Measurements from ENCODE around the gene RGSL1.

Gene RGSL1

DNA sequence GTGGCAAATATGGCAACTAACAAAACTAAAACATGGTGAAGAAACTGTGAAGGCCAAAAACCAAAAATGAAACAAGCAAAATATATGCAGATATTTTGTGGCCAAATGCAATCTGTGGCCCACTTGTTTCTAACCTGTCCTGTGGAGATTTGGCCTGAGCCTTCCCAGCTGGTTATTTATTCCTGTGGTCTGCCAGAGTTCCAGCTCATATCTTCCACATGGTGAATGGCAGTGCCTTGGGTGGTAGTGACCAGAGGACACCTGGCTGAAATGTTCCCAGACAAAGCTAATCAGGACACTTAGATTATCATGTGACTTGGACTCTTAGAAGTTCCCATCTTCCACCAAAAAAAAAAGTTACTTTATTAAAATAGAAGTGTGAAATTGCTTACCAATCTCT is 99.4 kb downstream of the RGSL1 start:
- DNase-seq (ENCODE audit: low read depth), result no peak

DNA sequence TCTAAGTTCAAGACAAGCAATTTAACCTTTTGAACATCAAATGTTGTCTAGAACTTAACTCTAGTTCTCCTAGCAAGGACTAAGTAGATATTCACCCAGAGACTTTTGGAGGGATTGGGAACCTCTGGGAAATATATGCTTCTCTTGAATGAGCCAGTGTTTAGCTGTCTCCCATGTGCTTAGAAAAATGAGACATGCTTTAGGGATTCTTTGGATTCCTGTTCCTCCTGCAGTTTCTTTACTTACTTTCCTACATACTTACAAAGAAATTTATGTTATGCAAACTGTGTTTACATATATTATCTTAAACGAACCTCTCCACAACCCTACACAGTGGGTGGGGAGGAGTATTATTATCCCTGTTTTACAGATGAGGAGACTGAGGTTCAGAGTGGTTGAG is 99.9 kb downstream of the RGSL1 start:
- DNase-seq (ENCODE audit: low read depth), result no peak

DNA sequence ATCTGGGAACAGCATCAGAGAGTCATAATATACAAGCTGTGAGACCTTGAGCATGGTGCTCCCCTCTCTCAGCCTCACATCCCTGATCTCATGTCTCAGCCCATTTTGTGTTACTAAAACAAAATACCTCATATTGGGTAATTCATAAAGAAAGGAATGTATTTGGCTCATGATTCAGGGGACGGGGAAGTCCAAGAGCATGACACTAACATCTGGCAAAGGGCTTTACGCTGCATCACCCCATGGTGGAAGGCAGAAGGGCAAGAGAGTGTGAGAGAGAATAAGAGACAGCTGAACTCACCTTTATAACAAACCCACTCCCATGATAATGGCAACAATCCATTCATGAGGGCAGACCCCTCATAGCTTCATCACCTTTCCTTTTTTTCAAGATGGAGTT is 102.6 kb downstream of the RGSL1 start:
- no peak for DNase-seq (ENCODE audit: low read depth)

DNA sequence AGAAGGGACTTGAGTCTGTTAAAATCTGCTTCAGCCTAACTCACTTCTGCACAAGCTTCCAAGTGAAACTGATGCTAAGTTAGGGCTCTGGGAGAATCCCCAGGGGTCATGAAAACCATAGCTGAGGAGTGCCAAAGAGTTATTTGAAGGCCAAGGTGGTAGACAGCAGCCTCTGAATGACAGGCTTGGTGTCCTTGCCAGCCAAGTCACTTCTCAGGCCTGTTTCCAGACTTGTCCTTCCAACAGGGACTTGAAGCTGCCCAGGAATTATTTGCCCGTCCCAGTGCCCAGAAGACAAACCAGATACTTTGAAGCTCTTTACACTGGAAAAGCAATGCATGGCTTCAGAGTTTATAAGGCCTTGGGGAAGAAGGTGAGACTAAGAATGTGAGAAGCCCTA is 105.5 kb downstream of the RGSL1 start:
- no peak for DNase-seq (ENCODE audit: low read depth)

DNA sequence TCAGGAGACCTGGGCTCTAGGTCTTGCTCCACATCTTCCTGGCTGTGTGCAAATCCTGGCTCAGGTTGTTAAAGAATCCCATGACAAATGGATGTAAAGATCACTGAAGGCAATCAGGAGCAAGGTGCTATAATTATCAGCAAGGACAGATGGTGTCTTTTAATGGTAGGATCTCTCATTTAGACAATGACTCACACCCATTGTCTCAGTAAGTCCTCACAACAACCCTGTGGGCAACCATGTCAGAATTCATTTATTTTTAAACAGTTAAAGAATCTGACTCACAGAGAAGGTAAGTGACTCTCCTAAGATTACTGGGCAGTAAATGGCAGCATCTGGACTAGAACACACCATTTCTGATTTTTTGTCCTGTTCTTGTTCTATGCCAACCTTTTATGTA is 106.3 kb downstream of the RGSL1 start:
- no peak for DNase-seq (ENCODE audit: low read depth)

DNA sequence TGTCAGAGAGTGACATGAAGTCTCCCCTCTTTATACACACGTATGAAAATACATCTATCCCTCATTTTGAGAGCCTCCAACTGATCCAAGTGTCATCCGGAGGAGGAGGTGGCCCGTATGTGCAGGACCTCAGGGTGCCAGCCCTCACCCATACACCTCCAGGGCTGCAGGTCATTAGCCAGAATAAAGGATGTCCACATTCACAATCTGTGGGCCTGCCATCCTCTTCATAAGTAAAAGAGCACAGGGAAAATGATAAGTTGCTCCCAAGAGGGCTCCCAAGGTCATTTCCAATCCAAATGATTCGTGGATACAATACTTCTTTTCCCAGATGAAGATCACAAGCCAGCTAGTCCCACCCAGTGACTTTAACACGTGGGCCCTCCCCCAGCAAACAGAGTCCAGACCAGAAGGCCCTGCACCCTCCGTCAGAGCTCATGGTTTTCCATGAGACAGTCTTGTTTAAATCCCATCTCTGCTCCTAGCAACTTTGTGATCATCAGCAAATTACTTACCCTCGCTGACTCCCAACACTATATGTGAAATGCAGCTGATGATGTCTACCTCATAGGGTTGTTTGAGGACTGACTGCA is 110.5 kb downstream of the RGSL1 start:
- no peak for DNase-seq (ENCODE audit: low read depth)

DNA sequence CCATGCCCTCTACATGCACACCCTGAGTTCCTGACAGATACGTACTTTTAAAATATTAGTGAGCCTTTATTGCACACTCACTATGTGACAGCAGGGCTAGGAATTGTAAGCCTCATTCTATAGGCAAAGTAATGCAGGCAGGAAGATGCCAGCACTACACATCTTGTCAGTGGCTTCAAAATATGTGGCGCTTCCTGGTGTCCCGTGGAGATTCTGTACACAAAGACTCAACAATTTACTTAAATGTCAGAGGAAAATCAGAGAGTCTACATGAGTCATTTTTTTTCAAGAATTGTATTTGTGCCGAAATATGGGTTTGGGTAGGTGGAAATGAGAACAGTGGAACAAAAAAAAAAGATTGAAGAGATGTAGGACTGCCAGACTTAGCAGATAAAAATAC is 111.5 kb downstream of the RGSL1 start:
- DNase-seq (ENCODE audit: low read depth), result no peak

DNA sequence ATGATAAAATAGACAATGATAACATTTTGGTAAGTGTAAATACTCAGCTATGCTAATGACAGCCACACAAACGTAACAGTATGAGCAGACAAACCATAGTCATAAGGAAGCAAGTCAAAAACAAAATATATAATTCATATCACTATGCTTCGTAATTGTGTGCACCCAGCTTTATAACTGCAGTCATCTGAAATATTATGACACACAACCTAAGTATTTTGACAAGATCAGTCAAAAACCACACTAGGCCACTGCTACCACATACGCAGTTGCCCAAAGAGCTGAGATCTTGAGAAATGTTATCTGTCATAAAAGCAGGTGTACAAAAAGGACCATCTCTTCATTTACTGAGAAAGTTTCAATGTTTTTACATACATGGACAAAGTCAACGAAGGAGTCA is 113.1 kb downstream of the RGSL1 start:
- no peak for DNase-seq (ENCODE audit: low read depth)

DNA sequence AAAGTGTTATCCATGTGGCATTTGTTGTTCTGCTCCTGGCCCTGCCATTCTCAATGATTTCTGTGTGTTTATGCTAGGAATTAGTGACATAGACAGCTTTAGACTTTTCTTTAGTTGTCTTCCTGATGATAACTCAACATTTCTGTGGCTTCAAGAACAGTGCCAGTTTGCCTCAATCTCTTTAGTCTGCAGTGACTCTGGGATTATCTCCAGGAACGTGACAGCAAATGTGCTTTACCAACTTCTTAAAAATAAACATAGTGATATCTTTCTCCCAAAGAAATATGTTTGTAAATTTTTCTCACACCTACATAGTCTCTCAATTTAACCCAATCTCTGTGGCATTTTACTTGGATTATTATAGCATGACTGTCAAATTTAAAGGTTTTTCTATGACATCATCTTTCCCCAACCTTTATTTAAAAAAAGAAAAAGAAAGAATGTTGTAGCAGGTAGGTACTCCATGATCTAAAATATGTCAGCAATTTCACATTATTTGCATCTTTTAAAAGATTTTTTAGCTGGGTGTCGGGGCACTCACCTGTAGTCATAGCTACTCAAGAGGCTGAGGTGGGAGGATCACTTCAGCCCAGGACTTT is 114.6 kb downstream of the RGSL1 start:
- DNase-seq (ENCODE audit: low read depth), result no peak

DNA sequence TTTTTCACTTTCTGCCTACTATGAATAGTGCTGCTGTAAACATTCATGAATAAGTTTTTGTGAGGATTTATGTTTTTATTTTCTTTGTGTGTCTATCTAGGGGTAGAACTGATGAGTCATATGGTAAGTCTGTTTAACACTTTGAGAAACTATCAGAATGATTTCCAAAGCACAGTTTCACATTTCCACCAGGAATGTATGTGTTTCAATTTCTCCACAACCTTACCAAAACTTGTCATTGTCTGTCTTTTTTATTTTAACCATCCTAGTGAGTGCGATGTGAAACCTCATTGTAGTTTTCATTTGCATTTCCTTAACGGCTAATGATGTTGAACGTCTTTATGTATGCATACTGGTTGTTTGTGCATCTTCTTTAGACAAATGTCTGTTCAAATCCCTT is 115.6 kb downstream of the RGSL1 start:
- DNase-seq (ENCODE audit: low read depth), result no peak

DNA sequence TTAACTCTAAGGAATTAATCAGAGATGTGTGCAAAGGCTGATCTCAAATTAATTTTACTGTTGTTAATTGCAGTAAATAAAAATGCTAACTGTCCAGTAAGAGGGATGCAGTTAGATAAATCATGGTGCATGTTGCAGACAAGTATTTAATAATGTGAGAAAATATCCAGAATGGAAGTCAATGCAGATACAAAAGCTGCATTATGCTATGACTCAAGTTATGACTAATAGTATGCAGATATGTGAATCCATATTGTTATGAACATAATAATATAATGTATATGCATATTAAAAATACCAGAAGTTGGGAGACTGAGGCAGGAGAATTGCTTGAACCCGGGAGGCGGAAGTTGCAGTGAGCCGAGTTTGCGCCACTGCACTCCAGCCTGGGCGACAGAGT is 117.7 kb downstream of the RGSL1 start:
- no peak for DNase-seq (ENCODE audit: low read depth)

DNA sequence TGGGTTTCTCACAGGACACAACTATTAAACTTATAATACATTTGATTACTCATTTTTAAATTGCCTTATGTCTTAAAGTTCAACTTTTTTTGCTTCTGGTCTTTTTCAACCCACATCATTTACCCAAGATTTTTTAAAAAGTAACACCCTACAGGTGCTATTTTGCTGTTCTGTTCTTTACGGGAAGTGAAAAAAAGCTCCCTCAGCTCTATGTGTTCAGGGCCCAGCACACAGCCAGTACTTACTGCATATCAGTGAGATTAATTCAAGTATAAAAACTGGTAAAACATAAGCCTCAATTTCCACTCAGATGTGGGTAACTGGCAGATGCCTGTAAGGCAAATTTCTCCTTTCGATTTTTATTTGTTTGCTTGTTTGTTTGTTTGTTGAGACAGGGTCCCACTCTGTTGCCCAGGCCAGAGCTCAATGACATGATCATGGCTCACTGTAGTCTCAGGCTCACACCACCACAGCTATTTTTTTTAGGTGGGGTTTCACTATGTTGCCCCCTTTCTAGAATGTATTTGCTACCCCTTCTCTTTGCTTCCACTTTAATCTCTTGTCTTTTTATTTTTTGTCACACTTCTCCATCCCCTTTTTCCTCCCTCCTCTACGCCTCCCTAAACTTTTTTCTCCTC is 118.8 kb downstream of the RGSL1 start:
- DNase-seq (ENCODE audit: low read depth), result no peak

DNA sequence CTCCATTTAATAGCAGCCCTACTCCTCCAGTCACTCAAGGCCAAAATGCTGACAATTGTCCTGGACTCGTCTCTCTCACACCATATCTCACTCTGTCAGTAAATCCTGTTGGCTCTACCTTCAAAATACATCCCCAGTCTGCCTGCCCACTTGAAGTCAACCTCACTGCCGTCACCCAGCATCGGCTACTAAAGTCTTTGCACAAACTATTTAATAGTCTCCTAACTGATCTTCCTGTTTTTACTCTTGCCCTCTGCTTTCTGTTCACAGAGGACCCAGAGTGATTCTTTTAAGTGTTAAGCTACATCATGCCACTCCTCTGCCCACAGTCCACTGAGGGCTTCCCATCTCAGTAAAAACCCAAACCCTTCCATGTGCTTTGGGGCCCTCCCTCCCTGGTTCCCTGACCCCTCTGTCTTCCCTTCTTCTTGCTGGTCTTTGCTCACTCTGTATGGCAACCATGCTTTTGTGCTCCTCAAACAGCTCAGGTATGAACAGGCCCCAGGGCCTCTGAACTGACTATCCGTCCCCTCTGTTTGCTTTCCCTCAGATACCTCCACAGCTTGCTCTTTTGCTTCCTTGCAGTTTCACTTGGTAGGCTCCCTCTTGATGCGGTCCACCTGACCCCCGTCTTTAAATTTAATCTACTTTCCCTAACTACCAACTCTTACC is 120.1 kb downstream of the RGSL1 start:
- DNase-seq (ENCODE audit: low read depth), result no peak

DNA sequence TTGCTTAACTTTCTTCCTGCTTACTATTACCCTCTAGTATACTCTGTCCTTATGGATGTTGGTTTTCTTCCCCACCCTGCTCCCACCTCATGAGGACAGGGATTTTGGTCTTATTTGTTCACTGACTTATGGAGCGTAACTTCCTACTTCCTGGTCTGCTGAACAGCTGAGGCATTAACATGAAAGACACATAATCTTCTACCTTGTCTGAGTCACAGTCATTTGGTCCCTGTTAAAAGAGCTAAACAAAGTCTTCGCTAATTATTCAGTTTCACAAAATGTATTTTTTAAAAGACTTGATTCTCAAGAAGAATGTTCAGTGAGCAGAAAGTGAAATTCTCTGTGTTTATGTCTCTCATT is 120.6 kb downstream of the RGSL1 start:
- DNase-seq (ENCODE audit: low read depth), result no peak

DNA sequence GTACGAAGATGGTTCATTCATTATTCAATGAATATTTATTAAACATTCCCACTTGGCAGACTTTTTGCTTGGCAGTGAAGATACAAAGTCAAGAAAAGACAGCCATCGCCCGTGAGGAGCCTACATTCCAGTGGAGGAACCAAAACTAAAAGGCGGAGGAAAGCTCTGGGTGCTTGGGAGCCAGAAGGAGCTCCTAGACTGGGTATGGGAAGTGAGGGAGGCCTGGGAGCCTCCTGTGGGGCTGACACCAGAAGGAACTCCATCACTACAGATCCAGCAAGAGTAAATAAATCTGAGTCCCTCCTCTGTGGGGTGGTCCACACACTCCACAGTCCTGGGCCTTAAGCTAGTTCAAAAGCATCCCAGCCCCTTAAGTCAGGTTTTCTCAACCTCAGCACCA is 124.2 kb downstream of the RGSL1 start:
- no peak for DNase-seq (ENCODE audit: low read depth)

DNA sequence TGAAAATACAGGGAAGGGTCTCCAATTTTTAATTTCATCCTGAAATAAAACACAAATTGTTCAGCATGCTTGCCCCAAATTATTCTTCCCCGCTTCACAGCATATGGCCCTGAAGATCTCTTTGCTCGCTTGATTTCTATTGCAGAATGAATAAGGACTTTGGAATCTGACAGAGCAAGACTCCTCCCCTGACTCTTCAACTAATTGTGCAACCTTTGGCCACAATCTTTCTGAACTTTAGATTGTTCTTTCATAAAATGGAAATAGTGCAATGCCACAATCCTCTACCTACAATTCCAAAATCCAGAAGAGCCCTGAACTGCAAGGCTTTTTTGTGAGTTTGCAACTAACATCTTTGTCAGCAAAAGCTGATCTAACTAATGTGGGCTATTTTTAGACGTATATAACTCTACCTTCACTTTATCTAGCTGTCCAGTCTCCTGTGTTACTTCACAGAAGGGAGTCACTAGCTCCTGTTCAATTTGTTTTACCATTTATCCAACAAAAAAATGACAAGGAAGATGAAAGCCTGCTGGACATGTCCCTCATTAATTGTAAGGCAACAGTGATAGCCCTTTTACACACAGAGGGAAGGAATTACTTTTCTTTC is 125.7 kb downstream of the RGSL1 start:
- DNase-seq (ENCODE audit: low read depth), result peak; percentile 32

DNA sequence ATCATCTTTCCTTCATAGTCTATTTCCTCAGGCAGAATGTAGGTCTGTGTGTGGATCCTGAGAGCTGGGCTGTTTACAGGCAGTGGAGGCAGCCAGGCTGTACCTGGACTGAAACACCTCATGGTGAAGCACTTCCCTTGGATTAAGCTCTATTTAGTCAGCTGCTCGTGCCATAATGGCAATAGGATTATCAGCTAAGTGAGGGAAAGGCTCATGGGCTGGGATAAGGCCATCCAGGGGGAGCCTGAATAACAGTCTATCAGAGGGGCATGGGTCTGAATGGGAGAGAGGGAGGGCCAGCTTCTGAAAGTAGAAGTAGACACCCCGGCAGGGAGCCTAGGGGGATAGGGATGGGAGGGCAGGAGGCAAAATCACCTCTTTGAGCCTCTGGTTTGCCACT is 130.8 kb downstream of the RGSL1 start:
- DNase-seq (ENCODE audit: low read depth), result no peak

DNA sequence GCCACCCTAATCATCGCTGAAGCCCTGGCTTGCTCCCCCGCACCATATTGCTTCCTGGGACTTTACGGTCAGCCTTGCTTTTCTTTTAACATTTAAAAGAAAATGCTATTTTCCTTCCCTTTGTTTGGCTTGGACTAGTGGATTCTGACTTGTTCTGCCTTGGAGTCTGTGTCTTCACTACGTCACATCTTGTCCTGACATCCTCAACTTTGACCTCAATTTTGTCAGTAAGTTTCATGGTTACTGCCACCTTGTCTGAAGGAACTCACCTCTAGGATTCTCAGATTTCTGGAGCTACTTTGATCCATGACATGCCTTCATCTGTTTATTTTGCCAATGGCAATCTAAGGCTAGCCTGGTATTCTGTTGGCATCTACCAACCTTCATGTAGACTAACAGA is 134.8 kb downstream of the RGSL1 start:
- no peak for DNase-seq (ENCODE audit: low read depth)

DNA sequence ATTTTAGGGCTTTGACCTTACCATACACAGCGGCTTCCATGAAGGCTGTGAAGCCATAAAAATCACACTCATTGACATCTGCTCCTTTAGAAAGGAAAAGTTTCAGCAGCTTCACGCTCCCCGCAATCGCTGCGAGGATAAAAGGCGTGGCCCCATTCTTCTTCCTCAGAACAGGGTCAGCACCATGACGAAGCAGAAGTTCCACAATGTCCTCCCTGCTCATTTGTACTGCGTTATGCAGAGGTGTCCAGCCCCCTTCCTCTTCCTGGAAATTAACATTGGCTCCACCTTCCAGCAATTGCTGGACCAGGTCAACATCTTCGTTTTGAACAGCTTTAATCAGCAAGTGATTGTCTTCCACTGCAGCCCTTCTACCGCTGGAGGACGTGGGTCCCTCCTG is 136.4 kb downstream of the RGSL1 start:
- DNase-seq (ENCODE audit: low read depth), result no peak

DNA sequence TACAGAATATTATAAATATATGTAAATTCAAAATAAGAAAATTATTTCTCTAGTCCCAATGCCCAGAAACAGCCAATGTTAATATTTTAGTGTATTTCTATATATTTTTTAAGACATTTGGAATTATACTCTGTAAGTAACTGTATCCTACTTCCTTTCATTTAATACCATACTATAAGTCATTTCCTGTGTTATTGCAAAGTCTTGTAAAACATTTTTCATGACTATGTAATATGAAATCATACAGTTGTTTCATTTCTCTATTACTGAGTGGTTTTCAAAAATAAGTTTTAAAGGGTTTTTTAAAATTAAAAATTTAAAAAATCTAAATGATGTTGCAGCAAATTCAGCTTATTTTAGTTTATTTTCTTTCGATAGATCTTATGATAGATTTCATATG is 137.1 kb downstream of the RGSL1 start:
- no peak for DNase-seq (ENCODE audit: low read depth)

DNA sequence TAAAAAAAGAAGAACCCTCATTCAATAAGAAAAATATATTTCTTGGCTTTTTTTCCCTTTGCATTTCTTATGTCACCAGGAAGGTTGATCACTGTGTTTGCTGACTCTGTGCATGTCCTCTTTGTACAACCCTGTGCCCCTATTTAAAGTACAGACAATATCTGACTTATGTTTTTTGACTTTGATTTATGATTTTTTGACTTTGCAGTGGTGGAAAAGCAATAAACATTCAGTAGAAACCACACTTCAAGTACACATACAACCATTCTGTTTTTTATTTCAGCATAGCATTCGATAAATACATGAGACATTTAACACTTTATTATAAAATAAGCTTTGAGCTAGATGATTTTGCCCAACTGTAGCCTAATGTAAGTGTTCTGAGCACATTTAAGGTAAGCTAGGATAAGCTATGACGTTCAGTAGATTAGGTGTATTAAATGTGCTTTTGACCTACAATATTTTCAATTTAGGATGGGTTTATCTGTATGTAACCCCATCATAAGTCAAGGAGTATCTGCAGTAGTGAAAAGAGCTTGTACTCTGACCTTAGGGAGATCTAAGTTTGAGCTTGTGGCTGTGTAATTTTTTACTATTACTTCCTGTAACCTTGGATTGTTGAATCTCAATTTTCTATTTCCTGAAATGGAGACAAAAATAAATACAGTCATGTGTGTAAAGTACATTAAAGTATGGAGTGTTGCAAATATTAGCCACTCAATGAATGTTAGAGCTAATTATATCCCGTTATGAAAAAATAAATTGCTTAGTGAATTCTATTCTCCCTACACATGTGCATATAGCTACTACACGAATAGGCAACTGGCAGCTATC is 137.9 kb downstream of the RGSL1 start:
- no peak for DNase-seq (ENCODE audit: low read depth)
